ENCODE results near the gene ZFP36L1.

- TF ChIP-seq CTCF (IDR thresholded peaks at IDR 0.05), result no peak
- peak in 2 of 3 donors; percentile 45 to 50 for TF ChIP-seq POLR2AphosphoS5 (IDR thresholded peaks at IDR 0.05)
- TF ChIP-seq EP300 (IDR thresholded peaks at IDR 0.05), result no peak
- TF ChIP-seq POLR2A (IDR thresholded peaks at IDR 0.05), result no peak
Observed at GRCh38 chr14:68791078-68791901, 1.6 kb downstream of the ZFP36L1 start.

Data from stomach (tissue), 4 donors.